ENCODE results near the gene DHFR2.
"Not testable (repeated sequence)": the region's sequence is repeated elsewhere in the genome, so short reads cannot be mapped to it uniquely, and the experiment has no call there.

The DHFR2 gene

GRCh38 chr3:94049267-94049666, 13.4 kb downstream of the DHFR2 start:
- Histone ChIP-seq H3K4me3 (ENCODE audit: low read length) (no peak overlapping the region), H3K27ac (ENCODE audit: low read length) (no peak overlapping the region), H4K20me1 (ENCODE audit: insufficient read depth, low read length) (no peaks in the 10 kb centered on the region), H3K9ac (ENCODE audit: low read length) (no peak overlapping the region), H3K4me2 (ENCODE audit: low read length) (no peak overlapping the region), H2AFZ (ENCODE audit: low read depth, low read length) (no peak overlapping the region), H3K4me1 (ENCODE audit: low read length) (no peaks in the 10 kb centered on the region), H3K79me2 (ENCODE audit: low read length) (no peaks in the 10 kb centered on the region), H3K9me3 (ENCODE audit: insufficient read depth, low read length) (no peaks in the 10 kb centered on the region), H3K27me3 (ENCODE audit: low read depth, low read length) (no peaks in the 10 kb centered on the region), H3K36me3 (replicated peaks; ENCODE audit: low read depth, low read length) (no peaks in the 10 kb centered on the region)
- no peak for TF ChIP-seq EZH2phosphoT487 (IDR thresholded peaks at IDR 0.05; ENCODE audit: low read depth)
- TF ChIP-seq CTCF (IDR thresholded peaks at IDR 0.05; ENCODE audit: low read depth, low read length) = no peak

GRCh38 chr3:94046533-94046932, 16.2 kb downstream of the DHFR2 start:
- Histone ChIP-seq H2AFZ (ENCODE audit: low read depth, low read length) (no peak overlapping the region), H3K27me3 (ENCODE audit: low read depth, low read length) (no peaks in the 10 kb centered on the region), H4K20me1 (ENCODE audit: insufficient read depth, low read length) (no peaks in the 10 kb centered on the region), H3K36me3 (replicated peaks; ENCODE audit: low read depth, low read length) (no peaks in the 10 kb centered on the region), H3K79me2 (ENCODE audit: low read length) (no peaks in the 10 kb centered on the region), H3K9ac (ENCODE audit: low read length) (no peak overlapping the region), H3K4me1 (ENCODE audit: low read length) (no peaks in the 10 kb centered on the region), H3K27ac (ENCODE audit: low read length) (no peak overlapping the region), H3K4me2 (ENCODE audit: low read length) (no peak overlapping the region), H3K9me3 (ENCODE audit: insufficient read depth, low read length) (no peaks in the 10 kb centered on the region), H3K4me3 (ENCODE audit: low read length) (no peak overlapping the region)
- no peak for TF ChIP-seq CTCF (IDR thresholded peaks at IDR 0.05; ENCODE audit: low read depth, low read length)
- no peak for TF ChIP-seq EZH2phosphoT487 (IDR thresholded peaks at IDR 0.05; ENCODE audit: low read depth)

- H3K9me3 ChIP-seq (ENCODE audit: insufficient read depth, low read length); H4K20me1 ChIP-seq (ENCODE audit: insufficient read depth, low read length); H2AFZ ChIP-seq (ENCODE audit: low read depth, low read length); H3K4me1 ChIP-seq (ENCODE audit: low read length); H3K79me2 ChIP-seq (ENCODE audit: low read length); H3K36me3 ChIP-seq (replicated peaks; ENCODE audit: low read depth, low read length); H3K27ac ChIP-seq (ENCODE audit: low read length); H3K9ac ChIP-seq (ENCODE audit: low read length); H3K27me3 ChIP-seq (ENCODE audit: low read depth, low read length); H3K4me2 ChIP-seq (ENCODE audit: low read length); H3K4me3 ChIP-seq (ENCODE audit: low read length): not testable (repeated sequence)
Measured at GRCh38 chr3:94044100-94044936, 18.4 kb downstream of the DHFR2 start.

- Histone ChIP-seq H3K4me3 (ENCODE audit: low read length) (no peak overlapping the region), H3K27ac (ENCODE audit: low read length) (no peak overlapping the region), H3K9me3 (ENCODE audit: insufficient read depth, low read length) (no peaks in the 10 kb centered on the region), H2AFZ (ENCODE audit: low read depth, low read length) (no peak overlapping the region), H3K27me3 (ENCODE audit: low read depth, low read length) (no peaks in the 10 kb centered on the region), H3K4me1 (ENCODE audit: low read length) (no peaks in the 10 kb centered on the region), H3K4me2 (ENCODE audit: low read length) (no peak overlapping the region), H3K79me2 (ENCODE audit: low read length) (no peaks in the 10 kb centered on the region), H3K36me3 (replicated peaks; ENCODE audit: low read depth, low read length) (no peaks in the 10 kb centered on the region), H4K20me1 (ENCODE audit: insufficient read depth, low read length) (no peaks in the 10 kb centered on the region), H3K9ac (ENCODE audit: low read length) (no peak overlapping the region)
- TF ChIP-seq CTCF (IDR thresholded peaks at IDR 0.05; ENCODE audit: low read depth, low read length) (no peak), EZH2phosphoT487 (IDR thresholded peaks at IDR 0.05; ENCODE audit: low read depth) (no peak)
Measured at GRCh38 chr3:94043285-94043684, 19.4 kb downstream of the DHFR2 start.

Data from OCI-LY3 (cell line).